ENCODE results near the gene IL18BP.

DNA sequence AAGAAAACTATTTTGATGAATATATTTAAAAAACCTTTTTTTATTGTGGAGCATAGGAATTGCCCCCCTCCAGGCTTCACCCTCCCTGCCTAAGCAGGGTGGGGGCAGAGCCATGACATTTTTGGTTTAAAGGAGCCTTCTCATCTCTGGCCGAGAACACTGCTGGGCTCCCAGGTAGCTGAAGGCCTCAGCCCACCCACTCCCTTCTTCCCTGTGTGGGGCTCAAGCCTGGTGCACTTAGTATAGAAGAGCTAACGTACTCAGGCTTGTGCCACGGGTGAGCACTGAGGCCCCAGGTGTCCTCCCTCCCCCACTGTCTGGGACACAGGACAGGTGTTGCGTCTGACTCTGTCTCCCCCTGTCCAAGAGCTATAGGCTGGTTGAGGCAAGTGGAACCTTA, 2.2 kb upstream of the IL18BP start:
- TF ChIP-seq, protein P1, sequence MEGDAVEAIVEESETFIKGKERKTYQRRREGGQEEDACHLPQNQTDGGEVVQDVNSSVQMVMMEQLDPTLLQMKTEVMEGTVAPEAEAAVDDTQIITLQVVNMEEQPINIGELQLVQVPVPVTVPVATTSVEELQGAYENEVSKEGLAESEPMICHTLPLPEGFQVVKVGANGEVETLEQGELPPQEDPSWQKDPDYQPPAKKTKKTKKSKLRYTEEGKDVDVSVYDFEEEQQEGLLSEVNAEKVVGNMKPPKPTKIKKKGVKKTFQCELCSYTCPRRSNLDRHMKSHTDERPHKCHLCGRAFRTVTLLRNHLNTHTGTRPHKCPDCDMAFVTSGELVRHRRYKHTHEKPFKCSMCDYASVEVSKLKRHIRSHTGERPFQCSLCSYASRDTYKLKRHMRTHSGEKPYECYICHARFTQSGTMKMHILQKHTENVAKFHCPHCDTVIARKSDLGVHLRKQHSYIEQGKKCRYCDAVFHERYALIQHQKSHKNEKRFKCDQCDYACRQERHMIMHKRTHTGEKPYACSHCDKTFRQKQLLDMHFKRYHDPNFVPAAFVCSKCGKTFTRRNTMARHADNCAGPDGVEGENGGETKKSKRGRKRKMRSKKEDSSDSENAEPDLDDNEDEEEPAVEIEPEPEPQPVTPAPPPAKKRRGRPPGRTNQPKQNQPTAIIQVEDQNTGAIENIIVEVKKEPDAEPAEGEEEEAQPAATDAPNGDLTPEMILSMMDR (IDR thresholded peaks at IDR 0.05; ENCODE audit: insufficient read depth, low read depth, low read length) = no peak
- TF ChIP-seq EZH2 (IDR thresholded peaks at IDR 0.05; ENCODE audit: insufficient read depth, low read length) = no peak
